Putamen (tissue), 1 donor: ENCODE results near the gene LRRC57.

ENCODE experiments used
- DNase-seq: peaks from one replicate; pipeline ENCODE4 v3.0.0-alpha.2; 2016; ENCODE audit warnings: low spot score

LRRC57 gene

GRCh38 chr15:42491539-42492225 is 56.9 kb downstream of the LRRC57 start:
- no peak for DNase-seq

GRCh38 chr15:42490671-42491538 is 57.7 kb downstream of the LRRC57 start, which contains the start of gene ZNF106:
TSS of gene ZNF106 (minus strand) at chr15:42491141. CDS start at chr15:42472289, 18,852 bp downstream.
- DNase-seq = peak; percentile 89

GRCh38 chr15:42490291-42490670 is 58.3 kb downstream of the LRRC57 start:
- no peak for DNase-seq
